Neural progenitor cell (in vitro differentiated cells): Measurements from ENCODE around the gene RNU7-1. TPM values are rescaled to one million over a fixed set of nuclear protein-coding genes. Genes with fewer than 3 reads are reported as not detected.

ENCODE experiments used
- DNase-seq: peaks from one replicate; pipeline ENCODE4 v3.0.0-alpha.2; 2016; ENCODE audit warnings: low spot score
- H2AFZ ChIP-seq: fragments of 200-600 bp; sonication (generic); replicated peaks from 2 replicates; pipeline ENCODE4 v1.6.1; 2016; ENCODE audit warnings: antibody characterized with exemption
- H3F3A ChIP-seq: fragments of 200-600 bp; sonication (generic); 2 replicates; pipeline ENCODE4 v1.6.1; 2016; ENCODE audit warnings: antibody characterized with exemption, low read depth
- H3K27ac ChIP-seq: fragments of 200-600 bp; sonication (generic); 2 replicates; pipeline ENCODE4 v1.5.1; 2016; ENCODE audit warnings: mild to moderate bottlenecking
- H3K27me3 ChIP-seq: fragments of 200-600 bp; sonication (generic); 2 replicates; pipeline ENCODE4 v1.6.1; 2016; ENCODE audit warnings: mild to moderate bottlenecking, moderate library complexity
- H3K36me3 ChIP-seq: fragments of 200-600 bp; sonication (generic); 2 replicates; pipeline ENCODE4 v1.5.1; 2016
- H3K4me1 ChIP-seq: fragments of 200-600 bp; sonication (generic); 2 replicates; pipeline ENCODE4 v1.6.1; 2016; ENCODE audit warnings: mixed run types
- H3K4me2 ChIP-seq: fragments of 200-600 bp; sonication (generic); 2 replicates; pipeline ENCODE4 v1.6.1; 2016
- H3K4me3 ChIP-seq: fragments of 200-600 bp; sonication (generic); 2 replicates; pipeline ENCODE4 v1.5.1; 2016
- H3K79me2 ChIP-seq: fragments of 200-600 bp; sonication (generic); 2 replicates; pipeline ENCODE4 v1.6.1; 2016; ENCODE audit warnings: low read depth
- H3K9ac ChIP-seq: fragments of 200-600 bp; sonication (generic); 2 replicates; pipeline ENCODE4 v1.6.1; 2016
- H3K9me3 ChIP-seq: fragments of 200-600 bp; sonication (generic); 2 replicates; pipeline ENCODE4 v1.5.1; 2016; ENCODE audit warnings: low read depth
- H4K20me1 ChIP-seq: fragments of 200-600 bp; sonication (generic); 2 replicates; pipeline ENCODE4 v1.6.1; 2016; ENCODE audit warnings: low read depth
- H3K27ac Mint-ChIP-seq: 3 replicates; pipeline ENCODE4 v1.8.0; 2021; ENCODE audit warnings: mixed read lengths
- H3K27me3 Mint-ChIP-seq: 2 replicates; pipeline ENCODE4 v1.8.0; 2022; ENCODE audit warnings: low read depth, mild to moderate bottlenecking, inconsistent platforms, moderate library complexity, mixed read lengths; ENCODE audit not compliant: insufficient read depth
- H3K36me3 Mint-ChIP-seq: 3 replicates; pipeline ENCODE4 v1.8.0; 2021; ENCODE audit warnings: mixed read lengths
- H3K4me1 Mint-ChIP-seq: 3 replicates; pipeline ENCODE4 v1.8.0; 2021; ENCODE audit warnings: mixed read lengths
- H3K4me3 Mint-ChIP-seq: 3 replicates; pipeline ENCODE4 v1.8.0; 2021; ENCODE audit warnings: mild to moderate bottlenecking, moderate library complexity, mixed read lengths
- H3K9me3 Mint-ChIP-seq: 3 replicates; pipeline ENCODE4 v1.8.0; 2020; ENCODE audit warnings: mixed read lengths
- CTCF ChIP-seq: fragments of 200-600 bp; sonication (generic); IDR thresholded peaks from 2 replicates; pipeline ENCODE4 v1.5.1; 2017; ENCODE audit warnings: antibody characterized with exemption, mild to moderate bottlenecking
- EZH2 ChIP-seq: fragments of 200-600 bp; sonication (generic); IDR thresholded peaks from 2 replicates; pipeline ENCODE4 v1.6.1; 2017; ENCODE audit warnings: antibody characterized with exemption, mild to moderate bottlenecking, moderate library complexity
- EZH2phosphoT487 ChIP-seq: fragments of 200-600 bp; sonication (generic); IDR thresholded peaks from 2 replicates; pipeline ENCODE4 v1.6.1; 2017; ENCODE audit warnings: antibody characterized with exemption
- total RNA-seq: library from RNA; depleted of rRNA; stranded (reverse); fragments of >200 nt; gene quantifications from 2 replicates; pipeline ENCODE4 v1.2.3, GENCODE V29; 2015; ENCODE audit warnings: low replicate concordance

The RNU7-1 gene
- total RNA-seq, 1 donor from 2014 or later = not detected

GRCh38 chr12:6914947-6915788, 28.4 kb upstream of the RNU7-1 start:
- Mint-ChIP-seq H3K4me3 (peak overlapping the region; percentile 90), H3K4me1 (peaks cover 50% of the 10 kb centered on the region), H3K27me3 (peaks cover 5% of the 10 kb centered on the region), H3K36me3 (peaks cover 29% of the 10 kb centered on the region), H3K9me3 (no peaks in the 10 kb centered on the region), H3K27ac (peak overlapping the region; percentile 79)
- TF ChIP-seq CTCF = no peak
- TF ChIP-seq EZH2 = no peak
- TF ChIP-seq EZH2phosphoT487 = no peak
- Histone ChIP-seq H3F3A (peaks cover 31% of the 10 kb centered on the region), H3K9me3 (no peaks in the 10 kb centered on the region), H3K27ac (no peak overlapping the region), H3K9ac (no peak overlapping the region), H3K79me2 (peaks cover 31% of the 10 kb centered on the region), H3K4me3 (peak overlapping the region; percentile 79), H3K27me3 (no peaks in the 10 kb centered on the region), H3K4me2 (peak overlapping the region; percentile 83), H2AFZ (no peak overlapping the region), H4K20me1 (peaks cover 18% of the 10 kb centered on the region), H3K4me1 (peaks cover 14% of the 10 kb centered on the region), H3K36me3 (no peaks in the 10 kb centered on the region)
- DNase-seq = peak; percentile 81

GRCh38 chr12:6915789-6916285, 27.8 kb upstream of the RNU7-1 start:
- no peaks in the 10 kb centered on the region for H3K36me3 ChIP-seq
- peak overlapping the region; percentile 83 for H3K4me2 ChIP-seq
- no peaks in the 10 kb centered on the region for H3K9me3 ChIP-seq
- peak overlapping the region; percentile 79 for H3K4me3 ChIP-seq
- H4K20me1 ChIP-seq = peaks cover 19% of the 10 kb centered on the region
- no peaks in the 10 kb centered on the region for H3K9me3 Mint-ChIP-seq
- H3K4me1 ChIP-seq = peaks cover 14% of the 10 kb centered on the region
- peak overlapping the region; percentile 90 for H3K4me3 Mint-ChIP-seq
- H3K27ac ChIP-seq = no peak overlapping the region
- H3K27me3 ChIP-seq = no peaks in the 10 kb centered on the region
- H3F3A ChIP-seq = peaks cover 26% of the 10 kb centered on the region
- H3K4me1 Mint-ChIP-seq = peaks cover 49% of the 10 kb centered on the region
- peaks cover 29% of the 10 kb centered on the region for H3K36me3 Mint-ChIP-seq
- no peak for TF ChIP-seq EZH2
- TF ChIP-seq CTCF = no peak
- no peak for TF ChIP-seq EZH2phosphoT487
- peaks cover 31% of the 10 kb centered on the region for H3K79me2 ChIP-seq
- no peak overlapping the region for H2AFZ ChIP-seq
- no peak overlapping the region for H3K9ac ChIP-seq
- H3K27ac Mint-ChIP-seq = no peak overlapping the region
- no peak for DNase-seq
- peaks cover 5% of the 10 kb centered on the region for H3K27me3 Mint-ChIP-seq

- H3K9me3 ChIP-seq = no peaks in the 10 kb centered on the region
- no peak overlapping the region for H2AFZ ChIP-seq
- no peak overlapping the region for H3K27ac ChIP-seq
- peaks cover 14% of the 10 kb centered on the region for H3K4me1 ChIP-seq
- H3K9ac ChIP-seq = no peak overlapping the region
- H3K27ac Mint-ChIP-seq = no peak overlapping the region
- H4K20me1 ChIP-seq = peaks cover 27% of the 10 kb centered on the region
- no peaks in the 10 kb centered on the region for H3K36me3 ChIP-seq
- H3K9me3 Mint-ChIP-seq = no peaks in the 10 kb centered on the region
- peak overlapping the region; percentile 83 for H3K4me2 ChIP-seq
- peaks cover 33% of the 10 kb centered on the region for H3K36me3 Mint-ChIP-seq
- peaks cover 43% of the 10 kb centered on the region for H3K4me1 Mint-ChIP-seq
- H3K27me3 ChIP-seq = no peaks in the 10 kb centered on the region
- peaks cover 5% of the 10 kb centered on the region for H3K27me3 Mint-ChIP-seq
- peak overlapping the region; percentile 27 for H3K4me3 Mint-ChIP-seq
- TF ChIP-seq EZH2phosphoT487 = no peak
- no peak for TF ChIP-seq CTCF
- no peak for TF ChIP-seq EZH2
- peak overlapping the region; percentile 79 for H3K4me3 ChIP-seq
- H3F3A ChIP-seq = peaks cover 21% of the 10 kb centered on the region
- peaks cover 31% of the 10 kb centered on the region for H3K79me2 ChIP-seq
- DNase-seq = no peak
These were observed 27.0 kb upstream of the RNU7-1 start for GRCh38 chr12:6916426-6917200.
